BLaER1 treated with 17β-estradiol and CSF1 and Interleukin-3, amounts not matched to agents 10 nM and 100 nM (cell line): ENCODE measurements around the gene AGER.

ENCODE experiments used
- H3K27ac ChIP-seq, 11 experiments: shearing (Covaris generic); formaldehyde crosslinking; 2 replicates each; pipeline ENCODE4 v1.8.1; 2022
- H3K27me3 ChIP-seq, 11 experiments: shearing (Covaris generic); formaldehyde crosslinking; 2 replicates each; pipeline ENCODE4 v1.8.1; 2022
- H3K36me3 ChIP-seq, 11 experiments: shearing (Covaris generic); formaldehyde crosslinking; 2 replicates each; pipeline ENCODE4 v1.8.1; 2022
- H3K4me1 ChIP-seq, 10 experiments: shearing (Covaris generic); formaldehyde crosslinking; 2 replicates each; pipeline ENCODE4 v1.8.1; 2022
- H3K4me2 ChIP-seq, 11 experiments: shearing (Covaris generic); formaldehyde crosslinking; 2 replicates each; pipeline ENCODE4 v1.8.1; 2022
- H3K4me3 ChIP-seq, 10 experiments: shearing (Covaris generic); formaldehyde crosslinking; 2 replicates each; pipeline ENCODE4 v1.8.1; 2022
- H3K9ac ChIP-seq, 11 experiments: shearing (Covaris generic); formaldehyde crosslinking; 2 replicates each; pipeline ENCODE4 v1.8.1; 2022
- H3K9me3 ChIP-seq, 11 experiments: shearing (Covaris generic); formaldehyde crosslinking; replicated peaks in 1 of 11; 2 replicates each; pipeline ENCODE4 v1.8.1; 2022
- H4K20me1 ChIP-seq, 11 experiments: shearing (Covaris generic); formaldehyde crosslinking; 2 replicates each; pipeline ENCODE4 v1.8.1; 2022
- Cebpa-rat ChIP-seq, 11 experiments: shearing (Covaris generic); IDR thresholded peaks; 2 replicates each; pipeline ENCODE4 v1.8.1; 2022

AGER gene

GRCh38 chr6:32151863-32152768, 31.9 kb downstream of the AGER start, which contains the start of gene PRRT1:
TSS of gene PRRT1 (minus strand) at chr6:32151939. CDS start at chr6:32151827, 112 bp downstream.
- no peak for TF ChIP-seq Cebpa-rat (IDR thresholded peaks at IDR 0.05)
- Histone ChIP-seq H3K4me2 (peak within 1 kb of the TSS; percentile 11 to 99 (median 97); a peak in 20 of 22 replicates), H3K36me3 (peaks cover under 1 to 17% (median 13%) of the 10 kb centered on the region in 11 experiments; a peak in 16 of 22 replicates), H4K20me1 (no peaks in the 10 kb centered on the region), H3K9me3 (peaks cover 0 to 9% (median 6%) of the 10 kb centered on the region in 11 experiments; a peak in 8 of 22 replicates), H3K27me3 (peaks cover 0 to 19% (median 8%) of the 10 kb centered on the region in 11 experiments; a peak in 11 of 22 replicates), H3K27ac (0 out of 22 replicates have a peak within 1 kb of the TSS, but pooled peaks of 1 of the 11 experiments have one; percentile 82), H3K4me3 (0 out of 20 replicates have a peak within 1 kb of the TSS, but pooled peaks of 1 of the 10 experiments have one; percentile 33), H3K4me1 (peaks cover 11 to 39% (median 31%) of the 10 kb centered on the region in 10 experiments), H3K9ac (peak within 1 kb of the TSS in 5 of 11 experiments; percentile 33 to 87 (median 81); a peak in 2 of 22 replicates)

GRCh38 chr6:32151181-32151862, 32.7 kb downstream of the AGER start:
- no peak overlapping the region for H3K27ac ChIP-seq
- H3K4me1 ChIP-seq: peaks cover 11 to 39% (median 31%) of the 10 kb centered on the region in 10 experiments
- no peak for TF ChIP-seq Cebpa-rat (IDR thresholded peaks at IDR 0.05)
- peaks cover 0 to 9% (median 5%) of the 10 kb centered on the region in 11 experiments; a peak in 15 of 22 replicates for H3K36me3 ChIP-seq
- H3K4me3 ChIP-seq: no peak overlapping the region
- H3K4me2 ChIP-seq: peak overlapping the region in 2 of 11 experiments; percentile 15 to 16; a peak in 1 of 22 replicates
- no peaks in the 10 kb centered on the region for H4K20me1 ChIP-seq
- peaks cover 0 to 9% (median 6%) of the 10 kb centered on the region in 11 experiments; a peak in 8 of 22 replicates for H3K9me3 ChIP-seq
- H3K27me3 ChIP-seq: peaks cover 0 to 19% (median 8%) of the 10 kb centered on the region in 11 experiments; a peak in 11 of 22 replicates
- H3K9ac ChIP-seq: no peak overlapping the region; a peak in 1 of 22 replicates

- Histone ChIP-seq H3K4me2 (no peak overlapping the region), H3K9ac (no peak overlapping the region), H3K27ac (no peak overlapping the region), H3K27me3 (peaks cover 0 to 19% (median 8%) of the 10 kb centered on the region in 11 experiments; a peak in 11 of 22 replicates), H3K9me3 (peaks cover 0 to 9% (median 6%) of the 10 kb centered on the region in 11 experiments; a peak in 8 of 22 replicates), H3K4me1 (peaks cover 6 to 30% (median 23%) of the 10 kb centered on the region in 10 experiments), H3K4me3 (no peak overlapping the region), H4K20me1 (no peaks in the 10 kb centered on the region), H3K36me3 (no peaks in the 10 kb centered on the region)
- TF ChIP-seq Cebpa-rat (IDR thresholded peaks at IDR 0.05): no peak
Observed at GRCh38 chr6:32149932-32150870, 33.9 kb downstream of the AGER start.

GRCh38 chr6:32149092-32149755, 34.8 kb downstream of the AGER start:
- Histone ChIP-seq H3K9me3 (peaks cover 0 to 9% (median 6%) of the 10 kb centered on the region in 11 experiments; a peak in 8 of 22 replicates), H4K20me1 (no peaks in the 10 kb centered on the region), H3K4me1 (peaks cover 0 to 24% (median 16%) of the 10 kb centered on the region in 10 experiments; a peak in 16 of 20 replicates), H3K9ac (no peak overlapping the region), H3K27ac (no peak overlapping the region), H3K4me2 (no peak overlapping the region), H3K36me3 (no peaks in the 10 kb centered on the region), H3K27me3 (peaks cover 0 to 19% (median 8%) of the 10 kb centered on the region in 11 experiments; a peak in 11 of 22 replicates), H3K4me3 (no peak overlapping the region)
- TF ChIP-seq Cebpa-rat (IDR thresholded peaks at IDR 0.05): no peak

GRCh38 chr6:32148289-32149091, 35.6 kb downstream of the AGER start:
- no peak overlapping the region for H3K4me3 ChIP-seq
- no peaks in the 10 kb centered on the region for H4K20me1 ChIP-seq
- H3K4me2 ChIP-seq: no peak overlapping the region

GRCh38 chr6:32147401-32148132, 36.5 kb downstream of the AGER start:
- Histone ChIP-seq H3K9me3 (peaks cover 0 to 9% (median 6%) of the 10 kb centered on the region in 11 experiments; a peak in 8 of 22 replicates), H3K9ac (no peak overlapping the region), H4K20me1 (no peaks in the 10 kb centered on the region), H3K4me2 (no peak overlapping the region), H3K36me3 (no peaks in the 10 kb centered on the region), H3K27ac (no peak overlapping the region), H3K27me3 (peaks cover 0 to 19% (median 8%) of the 10 kb centered on the region in 11 experiments; a peak in 11 of 22 replicates), H3K4me1 (peaks cover 0 to 12% (median 7%) of the 10 kb centered on the region in 10 experiments; a peak in 16 of 20 replicates), H3K4me3 (no peak overlapping the region)
- no peak for TF ChIP-seq Cebpa-rat (IDR thresholded peaks at IDR 0.05)

More at GRCh38 chr6:32148289-32149091, 35.6 kb downstream of the AGER start:
- no peak overlapping the region for H3K27ac ChIP-seq
- H3K36me3 ChIP-seq: no peaks in the 10 kb centered on the region
- H3K27me3 ChIP-seq: peaks cover 0 to 19% (median 8%) of the 10 kb centered on the region in 11 experiments; a peak in 11 of 22 replicates
- peaks cover 0 to 21% (median 16%) of the 10 kb centered on the region in 10 experiments; a peak in 16 of 20 replicates for H3K4me1 ChIP-seq
- no peak for TF ChIP-seq Cebpa-rat (IDR thresholded peaks at IDR 0.05)
- H3K9me3 ChIP-seq: peaks cover 0 to 9% (median 6%) of the 10 kb centered on the region in 11 experiments; a peak in 8 of 22 replicates
- H3K9ac ChIP-seq: no peak overlapping the region
